GM19025 (cell line): Measurements from ENCODE around the gene SCFD1.
A peak's percentile ranks its signal among the peaks of the same experiment; 100 is the strongest.
"Not testable (repeated sequence)": the region's sequence is repeated elsewhere in the genome, so short reads cannot be mapped to it uniquely, and the experiment has no call there.

Experiments
- ATAC-seq: cut with Tn5 transposase; IDR thresholded peaks from one replicate; pipeline ENCODE4 v1.9.1; 2021; ENCODE audit warnings: mild to moderate bottlenecking, low read depth, moderate library complexity; ENCODE audit not compliant: unreplicated experiment

The SCFD1 gene

DNA sequence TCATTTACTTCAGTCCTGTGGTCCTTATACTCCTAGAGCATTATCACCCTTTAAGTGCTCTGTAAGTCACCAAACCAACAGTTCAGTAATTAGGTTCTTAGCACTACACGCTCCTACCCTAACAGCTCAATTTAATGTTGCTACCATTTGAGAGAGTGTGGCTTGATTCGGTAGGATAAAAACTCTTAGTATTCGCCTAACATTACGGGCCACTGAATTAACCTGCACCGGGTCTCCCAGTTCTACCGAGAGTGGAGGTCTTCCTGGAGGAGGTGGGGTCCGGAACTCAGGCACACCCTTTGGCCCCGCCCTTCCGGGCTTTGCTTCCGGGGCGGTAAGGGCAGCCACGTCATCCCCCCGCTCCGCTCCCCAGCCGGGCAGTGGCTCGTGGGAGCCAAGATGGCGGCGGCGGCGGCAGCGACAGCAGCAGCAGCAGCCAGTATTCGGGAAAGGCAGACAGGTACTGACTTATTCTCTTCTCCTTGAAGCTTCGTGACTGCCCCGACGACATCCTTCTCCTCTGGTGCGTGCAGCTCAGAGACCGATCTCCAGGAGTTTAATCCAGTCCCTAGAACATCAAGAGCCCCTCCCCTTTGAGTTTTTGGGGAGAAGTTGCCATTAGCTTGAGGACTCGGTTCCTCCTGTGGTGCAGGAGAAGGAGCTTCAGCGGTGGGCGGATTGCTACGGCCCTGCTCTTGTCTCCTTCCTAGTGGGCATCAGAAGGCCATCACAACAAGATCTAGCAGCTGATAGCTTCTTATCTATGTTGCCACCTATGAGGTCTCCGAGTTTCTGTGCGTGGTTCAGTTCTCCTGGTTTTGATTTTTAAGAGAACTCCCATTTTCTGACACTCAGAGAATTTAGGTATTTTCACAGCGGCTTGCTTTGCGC lies at the start of gene SCFD1:
Gene SCFD1 (plus strand): TSS at position 380 of the 891 bp plus-strand sequence. CDS start 20 bp downstream, at position 400.
- peak; percentile 96 for ATAC-seq

DNA sequence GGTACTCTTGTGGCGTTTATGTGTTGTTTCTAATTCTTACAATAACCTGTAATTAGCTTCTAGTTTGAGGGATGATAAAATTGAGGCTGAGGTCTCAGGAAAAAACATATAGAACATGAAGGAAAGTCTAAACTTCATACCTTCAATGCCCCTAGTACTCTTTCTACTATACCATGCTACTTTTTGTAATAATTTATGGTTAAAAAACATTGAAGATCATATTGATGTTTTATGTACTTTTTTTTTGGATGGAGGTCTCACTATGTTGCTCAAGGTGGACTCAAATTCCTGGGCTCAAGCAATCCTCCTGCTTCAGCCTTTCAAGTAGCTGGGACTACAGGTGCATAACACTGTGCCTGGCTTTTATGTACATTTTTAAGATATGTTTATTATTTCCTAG lies 49.3 kb upstream of the SCFD1 start:
- ATAC-seq, result no peak

DNA sequence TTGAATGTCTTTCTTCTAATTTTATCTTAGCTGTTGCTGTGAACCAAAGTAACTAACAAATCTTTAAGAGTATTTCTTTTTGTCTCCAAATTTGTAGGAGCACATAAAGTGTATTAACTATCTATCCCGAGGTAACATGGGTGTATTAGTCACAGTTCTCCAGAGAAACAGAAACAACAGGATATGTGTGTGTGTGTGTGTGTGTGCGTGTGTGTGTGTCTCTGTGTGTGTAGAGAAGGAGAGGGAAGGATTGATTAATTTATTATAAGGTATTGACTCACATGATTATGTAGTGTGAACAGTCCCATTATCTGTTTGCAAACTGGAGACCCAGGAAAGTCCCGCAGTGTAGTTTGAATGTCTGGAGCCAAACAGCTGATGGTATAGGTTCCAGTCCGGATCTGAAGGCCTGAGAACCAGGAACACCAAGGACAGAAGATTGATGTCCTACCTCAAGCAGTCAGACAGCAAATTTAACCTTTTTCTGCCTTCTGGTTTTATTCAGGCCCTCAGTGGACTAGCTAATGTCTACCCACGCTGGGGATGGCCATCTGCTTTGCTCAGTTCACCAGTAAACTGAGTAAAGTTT lies 48.8 kb upstream of the SCFD1 start:
- no peak for ATAC-seq

DNA sequence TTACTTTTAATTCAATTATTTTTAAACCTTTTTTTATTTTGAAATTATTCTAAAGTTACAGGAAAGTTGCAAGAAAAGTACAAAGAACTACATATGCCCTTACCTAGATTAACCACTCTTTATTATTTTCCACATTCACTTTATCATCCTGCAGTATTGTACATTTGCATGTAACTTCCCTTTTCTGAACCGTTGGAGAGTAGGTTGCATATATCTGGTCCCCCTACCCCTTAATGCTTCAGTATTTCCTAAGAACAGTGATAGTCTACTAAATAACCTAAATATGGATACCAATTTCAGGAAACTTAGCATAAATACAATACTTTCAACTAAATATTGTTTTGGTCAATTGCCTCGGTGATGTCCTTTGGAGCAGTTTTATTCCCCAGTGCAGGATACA lies 48.2 kb upstream of the SCFD1 start:
- ATAC-seq, result no peak

DNA sequence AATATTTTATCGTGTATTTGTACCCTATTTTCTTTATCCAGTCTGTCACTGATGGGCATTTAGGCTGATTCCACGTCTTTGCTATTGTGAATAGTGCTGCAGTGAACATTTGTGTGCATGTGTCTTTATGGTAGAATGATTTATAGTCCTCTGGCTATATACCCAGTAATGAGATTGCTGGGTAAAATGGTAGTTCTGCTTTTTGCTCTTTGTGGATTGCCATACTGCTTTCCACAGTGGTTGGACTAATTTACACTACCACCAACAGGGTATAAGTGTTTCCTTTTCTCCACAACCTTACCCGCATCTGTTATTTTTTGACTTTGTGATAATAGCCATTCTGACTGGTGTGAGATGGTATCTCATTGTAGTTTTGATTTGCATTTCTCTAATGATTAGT lies 47.3 kb upstream of the SCFD1 start:
- not testable (repeated sequence) for ATAC-seq

- ATAC-seq, result not testable (repeated sequence)
Observed at GRCh38 chr14:30576333-30576732, 45.8 kb upstream of the SCFD1 start.

DNA sequence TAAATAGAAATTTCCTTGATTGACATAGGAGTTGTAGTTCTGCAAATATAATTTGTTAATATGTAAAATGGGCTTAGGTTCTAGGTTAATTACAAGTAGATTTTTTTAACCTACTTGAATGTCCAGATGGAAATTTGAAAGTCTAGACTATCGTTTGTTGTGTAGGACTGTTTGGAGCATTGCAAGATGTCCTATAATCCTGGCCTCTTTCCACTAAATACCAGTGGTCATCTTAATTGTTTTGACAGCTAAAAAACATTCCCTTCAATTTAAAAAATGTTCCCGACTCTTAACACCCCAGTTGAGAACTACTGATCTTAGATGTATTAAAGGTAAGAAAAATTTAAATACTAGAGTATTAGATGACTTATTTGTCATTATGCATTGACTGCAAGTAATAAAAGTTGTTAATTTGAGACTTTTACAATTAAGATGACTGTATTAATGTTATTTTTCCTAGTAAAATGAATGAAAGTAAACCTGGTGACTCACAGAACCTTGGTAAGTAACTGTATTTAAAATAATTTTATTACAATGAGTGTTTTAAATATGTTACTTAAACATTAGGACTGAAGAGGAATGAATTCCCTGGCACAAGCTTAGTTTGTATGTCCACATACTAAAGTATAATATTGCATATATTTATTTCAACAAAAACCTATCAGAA lies 41.4 kb upstream of the SCFD1 start:
- no peak for ATAC-seq

GRCh38 chr14:30581283-30581625 lies 40.9 kb upstream of the SCFD1 start:
- no peak for ATAC-seq

GRCh38 chr14:30582376-30582775 lies 39.7 kb upstream of the SCFD1 start:
- no peak for ATAC-seq

DNA sequence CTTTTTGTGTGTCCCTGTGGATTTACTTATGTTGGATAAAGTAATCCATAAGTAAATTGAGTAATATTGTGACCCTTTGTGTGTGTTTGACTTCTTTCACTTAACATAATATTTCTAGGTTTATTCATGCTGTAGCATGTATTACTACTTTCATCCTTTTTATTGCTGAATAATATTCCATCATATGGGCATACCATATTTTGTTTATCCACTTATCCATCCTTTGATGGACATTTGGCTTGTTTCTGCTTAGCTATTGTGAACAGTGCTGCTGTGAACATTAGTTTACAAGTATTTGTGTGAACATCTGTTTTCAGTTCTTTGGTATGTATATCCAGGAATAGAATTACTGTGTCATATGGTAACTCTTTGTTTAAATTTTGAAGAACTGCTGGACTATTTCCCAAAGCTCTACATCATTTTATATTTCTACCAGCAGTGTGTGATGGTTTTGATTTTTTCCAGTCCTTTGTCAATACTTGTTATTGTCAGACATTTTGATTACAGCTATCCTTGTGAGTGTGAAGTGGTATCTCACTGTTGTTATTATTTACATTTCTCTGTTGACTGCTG lies 38.0 kb upstream of the SCFD1 start:
- no peak for ATAC-seq

DNA sequence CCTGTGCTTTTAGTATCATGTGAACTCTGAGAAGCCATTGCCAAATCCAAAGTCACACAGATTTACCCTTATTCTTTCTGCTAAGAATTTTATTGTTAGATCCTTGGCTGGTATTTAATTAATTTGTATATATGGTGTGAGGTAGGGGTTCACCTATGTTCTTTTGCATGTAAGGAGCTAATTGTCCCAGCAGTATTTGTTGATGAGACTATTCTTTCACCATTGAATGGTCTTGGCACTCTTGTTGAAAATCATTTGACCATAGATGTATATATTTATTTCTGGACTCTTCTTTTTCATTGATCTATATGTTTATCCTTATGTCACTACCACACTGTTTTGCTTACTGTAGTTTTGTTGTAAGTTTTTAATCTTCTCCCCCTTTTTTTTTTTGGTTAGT lies 36.9 kb upstream of the SCFD1 start:
- no peak for ATAC-seq

DNA sequence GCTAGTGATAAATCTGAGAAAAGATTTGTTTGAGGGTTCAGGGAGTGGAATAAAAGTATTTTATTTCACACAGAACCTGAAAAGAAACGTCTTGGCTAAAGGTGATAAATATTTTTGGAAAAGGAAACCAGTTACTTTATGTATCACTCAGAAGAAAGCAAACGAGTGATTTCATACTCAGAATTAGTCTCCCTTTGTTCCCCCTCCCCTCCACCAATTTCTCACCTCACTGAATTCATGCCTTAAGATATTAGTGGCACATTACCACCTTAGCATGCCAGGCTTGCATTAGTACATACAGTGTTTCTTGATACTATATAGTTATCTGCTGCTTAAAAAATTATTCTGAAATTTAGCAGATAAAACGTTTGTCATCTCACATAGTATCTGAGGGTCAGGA lies 35.0 kb upstream of the SCFD1 start:
- ATAC-seq, result no peak

DNA sequence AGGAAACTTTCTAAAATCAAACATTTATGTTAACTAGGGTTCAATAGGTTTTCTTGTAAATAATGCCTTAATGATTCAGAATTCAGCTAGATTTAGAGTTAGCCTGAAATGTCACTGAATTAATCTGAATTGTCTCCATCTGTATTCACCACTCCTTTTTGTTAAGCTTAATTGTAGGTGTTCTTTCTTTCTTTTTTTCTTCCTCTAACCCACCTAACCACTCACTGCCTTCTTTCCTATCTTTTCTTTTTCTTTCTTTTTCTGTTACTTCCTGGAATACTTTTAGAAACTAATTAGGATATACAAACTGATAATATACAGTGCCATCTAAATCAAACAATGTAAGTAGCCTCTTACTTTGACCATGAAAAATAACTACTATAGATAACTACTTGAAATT lies 33.2 kb upstream of the SCFD1 start:
- no peak for ATAC-seq

GRCh38 chr14:30596935-30597334 lies 25.2 kb upstream of the SCFD1 start:
- ATAC-seq, result no peak

GRCh38 chr14:30597504-30597903 lies 24.6 kb upstream of the SCFD1 start:
- ATAC-seq, result no peak

- no peak for ATAC-seq
Observed at GRCh38 chr14:30600922-30601918, 20.9 kb upstream of the SCFD1 start.

GRCh38 chr14:30603402-30603801 lies 18.7 kb upstream of the SCFD1 start:
- ATAC-seq, result no peak

DNA sequence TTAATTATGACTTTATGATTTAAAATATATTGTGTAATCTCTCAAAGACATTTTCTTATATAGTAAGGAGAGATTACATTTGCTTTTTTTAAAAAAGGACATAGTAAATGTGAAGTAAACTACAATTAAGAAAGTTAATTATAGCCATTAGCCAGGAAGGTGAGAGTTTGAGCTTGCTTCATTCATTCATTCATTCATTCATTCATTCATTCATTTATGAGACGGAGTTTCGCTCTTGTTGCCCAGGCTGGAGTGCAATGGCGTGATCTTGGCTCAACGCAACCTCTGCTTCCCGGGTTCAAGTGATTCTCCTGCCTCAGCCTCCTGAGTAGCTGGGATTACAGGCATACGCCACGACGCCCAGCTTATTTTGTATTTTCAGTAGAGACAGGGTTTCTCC lies 17.4 kb upstream of the SCFD1 start:
- ATAC-seq, result not testable (repeated sequence)

DNA sequence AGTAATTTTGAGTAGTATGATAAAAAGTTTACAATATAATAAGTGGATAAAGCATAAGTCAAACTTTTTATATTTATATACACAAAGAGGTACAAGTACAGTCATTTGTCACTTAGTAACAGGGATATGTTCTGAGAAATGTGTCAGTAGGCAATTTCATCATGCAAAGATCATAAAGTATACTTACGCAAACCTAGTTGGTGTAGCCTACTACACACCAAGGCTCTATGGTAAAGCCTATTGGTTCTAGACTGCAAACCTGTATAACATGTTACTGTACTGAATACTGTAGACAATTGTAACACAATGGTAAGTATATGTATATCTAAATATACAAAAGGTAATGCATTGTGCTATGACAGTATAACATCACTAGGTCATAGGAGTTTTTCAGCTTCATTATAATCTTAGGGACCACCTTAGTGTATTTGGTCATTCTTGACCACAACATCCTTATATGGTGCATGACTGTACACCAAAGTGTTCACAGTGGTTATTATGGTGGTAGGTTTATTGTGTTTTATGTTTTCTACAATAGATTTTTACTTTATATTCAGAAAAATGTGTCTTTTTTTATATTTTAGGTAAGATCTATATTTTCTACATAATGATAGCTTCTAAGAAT lies 14.9 kb upstream of the SCFD1 start:
- ATAC-seq, result no peak
